Activated gamma-delta T cell (primary cell): ENCODE measurements around the gene RTN4R.

Source experiments
- DNase-seq: peaks from one replicate; lab custom pipeline; 2025; lab: John Stamatoyannopoulos, UW

The RTN4R gene

GRCh38 chr22:20242393-20243175 is 25.5 kb downstream of the RTN4R start:
- DNase-seq, result no peak

- no peak for DNase-seq
Measured at GRCh38 chr22:20241579-20242392, 26.3 kb downstream of the RTN4R start.

GRCh38 chr22:20240900-20241299 is 27.2 kb downstream of the RTN4R start:
- no peak for DNase-seq

GRCh38 chr22:20240447-20240764 is 27.7 kb downstream of the RTN4R start:
- DNase-seq, result no peak

GRCh38 chr22:20239676-20240446 is 28.3 kb downstream of the RTN4R start:
- DNase-seq, result no peak

GRCh38 chr22:20238901-20239675 is 29.0 kb downstream of the RTN4R start:
- peak; percentile 35 for DNase-seq

- DNase-seq, result no peak
Measured at GRCh38 chr22:20238536-20238900, 29.6 kb downstream of the RTN4R start.

- DNase-seq, result peak; percentile 62
Measured at GRCh38 chr22:20237480-20238440, 30.4 kb downstream of the RTN4R start.

GRCh38 chr22:20236052-20236717 is 31.9 kb downstream of the RTN4R start:
- no peak for DNase-seq

GRCh38 chr22:20235389-20235991 is 32.6 kb downstream of the RTN4R start:
- no peak for DNase-seq

GRCh38 chr22:20234760-20235388 is 33.2 kb downstream of the RTN4R start:
- no peak for DNase-seq

- no peak for DNase-seq
Measured at GRCh38 chr22:20234314-20234682, 33.8 kb downstream of the RTN4R start.

GRCh38 chr22:20233351-20234313 is 34.5 kb downstream of the RTN4R start:
- DNase-seq, result no peak

GRCh38 chr22:20232781-20233180 is 35.3 kb downstream of the RTN4R start:
- no peak for DNase-seq

- DNase-seq, result no peak
Measured at GRCh38 chr22:20232237-20232598, 35.9 kb downstream of the RTN4R start.

- no peak for DNase-seq
Measured at GRCh38 chr22:20231514-20232236, 36.4 kb downstream of the RTN4R start.

GRCh38 chr22:20230777-20231420 is 37.2 kb downstream of the RTN4R start:
- no peak for DNase-seq
